ENCODE data around the gene GSTM1.

DNA sequence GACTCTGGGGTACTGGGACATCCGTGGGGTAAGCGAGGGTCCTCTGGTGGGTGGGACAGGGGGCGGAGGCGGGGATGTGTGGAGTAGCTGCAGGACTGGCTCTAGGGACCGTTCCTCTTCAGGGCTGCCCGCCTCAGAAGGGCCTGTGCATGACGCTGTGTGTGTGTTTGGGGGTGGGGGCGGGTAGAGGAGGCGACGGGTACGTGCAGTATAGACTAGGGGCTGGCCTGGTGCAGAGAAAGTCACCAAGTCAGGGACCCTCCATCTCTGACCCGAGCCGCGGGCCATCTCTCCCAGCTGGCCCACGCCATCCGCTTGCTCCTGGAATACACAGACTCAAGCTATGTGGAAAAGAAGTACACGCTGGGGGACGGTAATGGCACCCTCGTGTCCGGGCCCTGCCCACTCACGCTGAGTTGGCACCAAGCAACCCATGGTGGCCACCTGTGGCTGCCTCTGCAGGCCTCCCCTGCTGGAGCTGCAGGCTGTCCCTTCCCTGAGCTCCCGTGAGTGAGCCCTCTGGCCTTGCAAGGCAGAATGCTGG, 24.8 kb downstream of the GSTM1 start:
- TF ChIP-seq GATA3 (IDR thresholded peaks at IDR 0.05; ENCODE audit: low read depth, low read length) = no peak
- no peak for TF ChIP-seq GATA2 (IDR thresholded peaks at IDR 0.05; ENCODE audit: low read depth, low read length)

All from SH-SY5Y (cell line).